Liver (tissue), 3 donors: ENCODE data around the gene SNX1.

ENCODE experiments used
- RAD21 ChIP-seq, 2 donors: IDR thresholded peaks; 2 replicates each; pipeline ENCODE4 v1.6.1; 2016; ENCODE audit warnings: antibody characterized with exemption in 2 of 2, mild to moderate bottlenecking in 2 of 2
- SP1 ChIP-seq: IDR thresholded peaks from 2 replicates; pipeline ENCODE4 v1.6.1; 2018; ENCODE audit warnings: antibody characterized with exemption, mild to moderate bottlenecking
- TF ChIP-seq, protein P1 (sequence below): fragments of 150-350 bp; IDR thresholded peaks from 2 replicates; pipeline ENCODE4 v1.5.1; 2017; ENCODE audit warnings: improper control_type of control experiment, low read depth, low read length; ENCODE audit not compliant: missing input control
- TF ChIP-seq, protein P2 (sequence below): IDR thresholded peaks from 2 replicates; pipeline ENCODE4 v1.6.1; 2016; ENCODE audit warnings: antibody characterized with exemption
- donor health status: healthy.
- donor health status: healthy.

DNA sequence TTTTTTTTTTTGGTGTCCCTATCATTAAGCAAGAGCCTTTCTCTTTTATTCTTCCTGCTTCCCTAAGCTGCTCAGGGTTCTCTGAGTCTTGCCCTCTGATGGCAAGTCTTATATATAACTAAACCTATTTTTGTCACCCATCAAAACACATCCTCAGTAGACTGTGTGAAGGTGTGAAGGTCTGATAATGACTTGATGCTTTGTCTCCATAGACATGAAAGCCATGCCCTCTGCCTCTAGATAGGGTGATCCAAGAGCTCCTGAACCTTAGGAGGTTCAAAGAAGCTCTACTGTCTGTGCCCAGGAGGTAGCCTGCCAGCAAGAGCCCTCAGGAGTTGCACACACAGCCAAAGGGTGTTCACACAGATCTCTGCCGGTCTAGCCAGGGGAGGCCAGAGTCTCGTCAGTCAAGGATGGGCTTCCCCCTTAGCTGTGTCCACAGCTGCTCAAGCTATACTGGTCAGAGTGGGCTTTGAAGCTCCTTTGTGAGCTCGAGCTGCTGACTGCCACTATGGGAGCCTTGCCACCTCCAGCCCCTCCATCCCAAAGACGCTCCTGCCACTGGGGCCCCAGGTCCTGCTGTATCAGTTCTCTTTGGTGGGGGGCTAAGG is 42.7 kb downstream of the SNX1 start:
- TF ChIP-seq, protein P1, sequence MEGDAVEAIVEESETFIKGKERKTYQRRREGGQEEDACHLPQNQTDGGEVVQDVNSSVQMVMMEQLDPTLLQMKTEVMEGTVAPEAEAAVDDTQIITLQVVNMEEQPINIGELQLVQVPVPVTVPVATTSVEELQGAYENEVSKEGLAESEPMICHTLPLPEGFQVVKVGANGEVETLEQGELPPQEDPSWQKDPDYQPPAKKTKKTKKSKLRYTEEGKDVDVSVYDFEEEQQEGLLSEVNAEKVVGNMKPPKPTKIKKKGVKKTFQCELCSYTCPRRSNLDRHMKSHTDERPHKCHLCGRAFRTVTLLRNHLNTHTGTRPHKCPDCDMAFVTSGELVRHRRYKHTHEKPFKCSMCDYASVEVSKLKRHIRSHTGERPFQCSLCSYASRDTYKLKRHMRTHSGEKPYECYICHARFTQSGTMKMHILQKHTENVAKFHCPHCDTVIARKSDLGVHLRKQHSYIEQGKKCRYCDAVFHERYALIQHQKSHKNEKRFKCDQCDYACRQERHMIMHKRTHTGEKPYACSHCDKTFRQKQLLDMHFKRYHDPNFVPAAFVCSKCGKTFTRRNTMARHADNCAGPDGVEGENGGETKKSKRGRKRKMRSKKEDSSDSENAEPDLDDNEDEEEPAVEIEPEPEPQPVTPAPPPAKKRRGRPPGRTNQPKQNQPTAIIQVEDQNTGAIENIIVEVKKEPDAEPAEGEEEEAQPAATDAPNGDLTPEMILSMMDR, result no peak
- no peak for TF ChIP-seq SP1
- TF ChIP-seq, protein P2, sequence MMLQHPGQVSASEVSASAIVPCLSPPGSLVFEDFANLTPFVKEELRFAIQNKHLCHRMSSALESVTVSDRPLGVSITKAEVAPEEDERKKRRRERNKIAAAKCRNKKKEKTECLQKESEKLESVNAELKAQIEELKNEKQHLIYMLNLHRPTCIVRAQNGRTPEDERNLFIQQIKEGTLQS, result no peak
- TF ChIP-seq RAD21 (IDR thresholded peaks at IDR 0.05), result no peak
